Activated CD8-positive, alpha-beta memory T cell treated with anti-CD3 and anti-CD28 coated beads for 4 hours (primary cell): Measurements from ENCODE around the gene SLC4A1AP.

Experiments used
- DNase-seq, 2 donors: peaks; one replicate each; pipeline ENCODE4 v3.0.0-alpha.2; 2020; ENCODE audit warnings: low read depth in 2 of 2

Gene SLC4A1AP

GRCh38 chr2:27702302-27702701, 38.6 kb downstream of the SLC4A1AP start:
- DNase-seq: no peak

GRCh38 chr2:27703638-27704341, 40.1 kb downstream of the SLC4A1AP start:
- DNase-seq: peak; percentile 65 to 76

GRCh38 chr2:27704342-27704876, 40.7 kb downstream of the SLC4A1AP start:
- DNase-seq: no peak

- DNase-seq: no peak
Observed at GRCh38 chr2:27705851-27706622, 42.3 kb downstream of the SLC4A1AP start.

- no peak for DNase-seq
Observed at GRCh38 chr2:27707462-27708256, 44.0 kb downstream of the SLC4A1AP start.

GRCh38 chr2:27708257-27708654, 44.6 kb downstream of the SLC4A1AP start:
- no peak for DNase-seq

GRCh38 chr2:27708666-27709065, 45.0 kb downstream of the SLC4A1AP start:
- no peak for DNase-seq

GRCh38 chr2:27709326-27709725, 45.6 kb downstream of the SLC4A1AP start:
- DNase-seq: no peak

GRCh38 chr2:27709960-27710575, 46.4 kb downstream of the SLC4A1AP start:
- no peak for DNase-seq

- no peak for DNase-seq
Observed at GRCh38 chr2:27710640-27711430, 47.1 kb downstream of the SLC4A1AP start.

- no peak for DNase-seq
Observed at GRCh38 chr2:27711804-27712203, 48.1 kb downstream of the SLC4A1AP start.

- DNase-seq: no peak
Observed at GRCh38 chr2:27712522-27712921, 48.8 kb downstream of the SLC4A1AP start.

- DNase-seq: no peak
Observed at GRCh38 chr2:27713201-27713600, 49.5 kb downstream of the SLC4A1AP start.

- DNase-seq: no peak
Observed at GRCh38 chr2:27714053-27714452, 50.4 kb downstream of the SLC4A1AP start.

- no peak for DNase-seq
Observed at GRCh38 chr2:27714851-27715291, 51.2 kb downstream of the SLC4A1AP start.

GRCh38 chr2:27715318-27716210, 51.9 kb downstream of the SLC4A1AP start:
- no peak for DNase-seq

GRCh38 chr2:27716301-27717069, 52.8 kb downstream of the SLC4A1AP start:
- no peak for DNase-seq

- no peak for DNase-seq
Observed at GRCh38 chr2:27717070-27717795, 53.5 kb downstream of the SLC4A1AP start.
